ENCODE measurements around the gene AAGAB. TPM values are rescaled to one million over a fixed set of nuclear protein-coding genes. Genes with fewer than 3 reads are reported as not detected.

Gene AAGAB
- total RNA-seq, 1 experiment from 2014 or later: 52.0 TPM

DNA sequence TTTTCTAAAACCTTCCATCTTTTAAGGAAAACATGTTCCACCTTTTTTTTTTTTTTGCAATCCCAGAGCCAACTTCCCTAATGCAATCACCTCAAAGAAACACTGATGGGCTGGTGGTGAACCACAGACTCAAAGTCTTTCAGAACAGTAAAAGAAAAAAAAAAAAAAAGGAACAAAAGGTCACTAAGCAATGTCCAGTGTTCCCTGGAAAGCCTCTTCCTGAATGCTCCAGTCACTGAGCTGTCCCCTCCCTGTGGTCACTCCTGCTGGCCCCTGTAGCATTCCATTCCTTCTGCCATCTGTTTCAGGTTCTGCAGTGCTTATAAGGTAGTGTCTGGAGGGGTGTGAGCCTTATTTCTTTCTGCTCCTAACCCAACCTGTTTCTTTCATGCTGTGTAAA, 53.3 kb downstream of the AAGAB start (continued):
- TF ChIP-seq ATF3 (IDR thresholded peaks at IDR 0.05): no peak
- TF ChIP-seq SIN3A (IDR thresholded peaks at IDR 0.05; ENCODE audit: low read depth): no peak
- no peak for TF ChIP-seq JUND (IDR thresholded peaks at IDR 0.05)
- no peak for TF ChIP-seq ZFX (IDR thresholded peaks at IDR 0.05)
- no peak for TF ChIP-seq SP1 (IDR thresholded peaks at IDR 0.05; ENCODE audit: low read depth)
- TF ChIP-seq RAD21 (IDR thresholded peaks at IDR 0.05; ENCODE audit: low read depth): no peak
- no peak for TF ChIP-seq EZH2 (IDR thresholded peaks at IDR 0.05)
- TF ChIP-seq POLR2A (IDR thresholded peaks at IDR 0.05; ENCODE audit: borderline replicate concordance, extremely low read depth, insufficient read depth, insufficient read length): no peak

- no peaks in the 10 kb centered on the region for H4K20me1 ChIP-seq (ENCODE audit: insufficient read depth)
- ATAC-seq: no peak
- POLR2A ChIA-PET: no interaction called here
- no peak overlapping the region for H2AFZ ChIP-seq (ENCODE audit: low read depth, low read length, poor library complexity, severe bottlenecking)
- H3K79me2 ChIP-seq (ENCODE audit: insufficient read depth, low read length): no peaks in the 10 kb centered on the region
- intact Hi-C loops (cut with micrococcal nuclease): no loop called here
- H3K4me3 ChIP-seq (replicated peaks in 1 of 2; ENCODE audit: low read depth in 1 of 2, low read length in 2 of 2): no peak overlapping the region
- DNase-seq (ENCODE audit: low read depth, low spot score): no peak
- H3K27me3 ChIP-seq (ENCODE audit: insufficient read depth, low read length): no peaks in the 10 kb centered on the region
- no peak overlapping the region for H3K27ac ChIP-seq (ENCODE audit: low read depth, low read length)
- peaks cover 11 to 16% of the 10 kb centered on the region in 2 experiments; a peak in 3 of 4 replicates for H3K36me3 ChIP-seq (ENCODE audit: control insufficient read depth in 1 of 2, insufficient read depth in 2 of 2, low read length in 2 of 2)
- TF ChIP-seq TCF7L2 (IDR thresholded peaks at IDR 0.05; ENCODE audit: borderline replicate concordance, extremely low read depth, insufficient read depth, insufficient read length): no peak
- no peak for TF ChIP-seq EGR1 (IDR thresholded peaks at IDR 0.05; ENCODE audit: low read depth)
- TF ChIP-seq ATF3 (IDR thresholded peaks at IDR 0.05): no peak
- no peak for TF ChIP-seq ZFX (IDR thresholded peaks at IDR 0.05)
- no peak for TF ChIP-seq MAX (IDR thresholded peaks at IDR 0.05)
- no peak for TF ChIP-seq SP1 (IDR thresholded peaks at IDR 0.05; ENCODE audit: low read depth)
- no peak for TF ChIP-seq POLR2A (IDR thresholded peaks at IDR 0.05; ENCODE audit: borderline replicate concordance, extremely low read depth, insufficient read depth, insufficient read length)
- TF ChIP-seq SRF (IDR thresholded peaks at IDR 0.05; ENCODE audit: low read depth): no peak
- no peaks in the 10 kb centered on the region for H3K9me2 ChIP-seq (ENCODE audit: insufficient read depth)
- no peaks in the 10 kb centered on the region for H3K4me1 ChIP-seq (ENCODE audit: control insufficient read depth in 1 of 2, insufficient read depth in 2 of 2, low read length in 2 of 2)
- H3K9ac ChIP-seq (ENCODE audit: low read length): no peak overlapping the region
- no TSS peak for BruUV-seq (replicated peaks)
- RAD21 ChIA-PET (ENCODE audit: low non-redundant PET in 1 of 2, low total read pairs in 2 of 2, uncharacterized antibody in 2 of 2, unreplicated experiment in 2 of 2): no interaction called here
- CTCF ChIA-PET: interaction anchor here (0.6 kb wide), 1 partner anchor 101 kb away, joined by 4 read pairs; no protein-coding TSS in a partner anchor
- H3K9me3 ChIP-seq (ENCODE audit: control insufficient read depth in 1 of 2, insufficient read depth in 1 of 2, low read depth in 1 of 2, low read length in 2 of 2): no peaks in the 10 kb centered on the region
- no peak overlapping the region for H3K4me2 ChIP-seq (ENCODE audit: low read length)
These were observed 54.3 kb downstream of the AAGAB start for GRCh38 chr15:67199881-67200763.

All from HCT116 (cell line).